Suppressor macrophage treated with lipopolysaccharide for 4 hours (primary cell): ENCODE measurements around the gene CD79A.

Experiments
- DNase-seq: peaks from one replicate; pipeline ENCODE4 v3.0.0-alpha.2; 2020

Gene CD79A

DNA sequence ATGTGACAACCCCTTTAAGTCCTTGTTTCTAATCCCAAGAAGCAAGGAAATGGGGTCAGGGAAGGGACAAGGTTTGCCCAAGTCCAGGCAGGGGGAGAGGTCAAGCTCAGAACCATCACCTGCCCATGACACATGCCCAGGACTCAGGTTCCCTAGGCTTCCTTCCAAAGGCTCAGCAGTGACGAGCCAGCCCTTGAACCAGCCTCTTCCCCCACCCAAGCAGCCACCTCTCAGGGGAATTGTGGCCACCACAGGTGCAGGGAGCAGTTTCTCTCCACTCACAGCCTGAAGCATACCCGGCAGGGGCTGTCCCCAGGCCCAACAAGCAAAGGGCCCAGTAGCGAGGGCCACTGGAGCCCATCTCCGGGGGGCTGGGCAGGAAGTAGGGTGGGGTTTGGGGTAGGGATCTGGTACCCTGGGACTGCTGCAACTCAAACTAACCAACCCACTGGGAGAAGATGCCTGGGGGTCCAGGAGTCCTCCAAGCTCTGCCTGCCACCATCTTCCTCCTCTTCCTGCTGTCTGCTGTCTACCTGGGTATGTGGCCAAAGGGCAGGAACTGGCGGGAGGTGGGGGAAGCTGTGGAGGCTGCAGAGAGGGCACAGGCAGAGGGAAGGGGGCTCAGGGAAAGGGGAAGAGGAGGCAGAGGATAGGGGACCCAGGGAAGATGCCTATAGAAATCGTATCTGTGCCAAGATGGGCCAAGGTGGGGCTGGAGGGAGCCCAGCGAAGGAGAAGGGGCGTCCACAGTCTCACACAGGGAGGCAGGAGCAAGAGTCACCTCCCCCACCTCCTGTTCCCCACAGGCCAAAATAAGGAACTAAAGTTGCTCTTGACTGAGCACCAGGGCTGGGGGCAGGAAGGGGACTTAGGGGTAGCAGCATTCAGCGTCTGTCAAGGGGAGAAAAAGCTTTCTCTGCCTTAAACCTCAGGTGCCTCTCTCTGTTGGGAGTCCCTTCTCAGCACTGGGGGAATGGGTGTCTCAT lies at the start of gene CD79A:
TSS of gene CD79A (plus strand) at position 433 of the 986 bp plus-strand sequence. CDS start at position 459, 26 bp downstream.
- peak; percentile 40 for DNase-seq

- DNase-seq = no peak
Measured at GRCh38 chr19:41837981-41838708, 38.9 kb upstream of the CD79A start.

DNA sequence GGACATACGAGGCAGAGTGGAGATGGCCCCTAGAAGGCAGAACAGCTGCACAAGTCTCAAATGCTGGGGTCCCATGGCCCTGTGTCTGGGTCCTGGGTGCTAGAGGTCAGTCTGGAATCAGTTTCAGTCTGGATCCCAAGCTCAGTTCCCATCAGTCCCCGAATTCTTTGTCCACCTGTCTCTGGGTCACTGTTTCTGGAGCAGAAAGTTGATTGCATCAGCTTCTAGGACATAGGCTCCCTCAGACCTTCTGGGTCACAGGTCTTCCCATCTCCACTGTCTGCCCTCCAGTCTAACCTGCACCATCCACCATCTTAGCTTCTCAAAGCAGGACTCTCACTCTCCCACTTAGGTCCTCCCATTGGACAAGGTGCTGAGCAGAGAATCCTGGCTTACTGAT lies 37.9 kb upstream of the CD79A start:
- DNase-seq = no peak

DNA sequence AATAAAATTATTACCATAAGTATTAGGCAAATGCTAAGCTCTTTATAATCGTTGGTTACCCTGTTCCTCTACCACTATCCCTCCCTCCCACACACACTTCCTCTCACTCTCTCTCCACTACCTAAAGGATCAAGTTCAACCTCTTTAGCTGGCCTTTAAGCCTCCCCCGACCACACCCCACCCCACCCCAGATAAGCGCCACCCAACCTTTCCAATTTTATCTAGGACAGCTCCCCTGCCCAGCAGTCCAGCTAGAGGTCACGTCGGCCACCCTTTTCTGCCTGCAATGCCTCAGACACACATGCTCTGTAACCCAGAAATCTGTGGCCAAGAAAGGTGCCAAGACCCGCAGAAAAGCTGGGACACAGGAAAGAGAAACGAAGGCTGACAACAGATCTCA lies 33.7 kb upstream of the CD79A start:
- no peak for DNase-seq

GRCh38 chr19:41844601-41845000 lies 32.5 kb upstream of the CD79A start, which contains the start of gene LYPD4:
LYPD4 (minus strand) TSS chr19:41844683; CDS start chr19:41839285, 5,398 bp downstream.
- DNase-seq = no peak

DNA sequence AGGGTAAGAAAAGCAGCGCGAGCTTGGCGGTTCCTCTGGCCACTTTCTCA lies 32.3 kb upstream of the CD79A start, which contains the start of gene DMRTC2:
TSS of gene DMRTC2 (plus strand) at position 42 of the 50 bp plus-strand sequence. CDS start 2,387 bp downstream, outside the sequence.
- no peak for DNase-seq

- no peak for DNase-seq
Measured at GRCh38 chr19:41845051-41845590, 32.0 kb upstream of the CD79A start.

GRCh38 chr19:41847351-41848105 lies 29.6 kb upstream of the CD79A start:
- DNase-seq = no peak

DNA sequence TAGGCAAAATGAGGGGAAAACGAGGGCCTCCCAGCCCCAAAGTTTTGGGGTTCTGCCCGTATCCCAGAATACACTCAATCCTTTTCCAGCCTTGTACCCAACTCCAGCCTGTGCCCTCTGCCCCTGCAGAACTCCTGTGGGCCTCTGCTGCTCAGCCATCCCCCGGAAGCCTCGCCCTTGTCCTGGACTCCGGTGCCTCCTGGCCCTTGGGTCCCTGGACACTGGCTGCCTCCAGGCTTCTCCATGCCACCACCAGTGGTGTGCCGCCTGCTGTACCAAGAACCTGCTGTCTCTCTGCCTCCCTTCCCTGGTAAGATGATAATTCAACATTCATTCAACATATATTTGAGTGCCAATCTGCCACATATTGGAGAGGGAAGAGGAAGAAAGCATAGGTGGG lies 28.4 kb upstream of the CD79A start:
- no peak for DNase-seq

DNA sequence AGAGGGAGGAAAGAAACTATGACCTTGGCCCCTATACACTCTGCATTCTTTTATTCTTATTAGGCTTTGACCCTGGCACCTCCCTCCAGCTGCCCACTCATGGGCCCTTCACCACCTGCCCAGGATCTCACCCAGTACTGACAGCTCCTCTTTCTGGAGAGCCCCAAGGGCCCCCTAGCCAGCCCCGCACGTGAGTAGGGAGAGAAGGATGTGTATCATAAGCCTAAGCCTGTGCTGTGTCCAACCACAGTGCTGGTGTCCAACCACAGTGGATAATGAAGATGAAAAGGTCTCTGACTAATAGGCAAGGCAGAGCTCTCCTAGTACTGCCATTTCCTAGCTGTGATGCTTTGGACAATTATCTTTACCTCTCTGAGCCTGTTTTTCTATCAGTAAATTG lies 28.0 kb upstream of the CD79A start:
- DNase-seq = no peak

DNA sequence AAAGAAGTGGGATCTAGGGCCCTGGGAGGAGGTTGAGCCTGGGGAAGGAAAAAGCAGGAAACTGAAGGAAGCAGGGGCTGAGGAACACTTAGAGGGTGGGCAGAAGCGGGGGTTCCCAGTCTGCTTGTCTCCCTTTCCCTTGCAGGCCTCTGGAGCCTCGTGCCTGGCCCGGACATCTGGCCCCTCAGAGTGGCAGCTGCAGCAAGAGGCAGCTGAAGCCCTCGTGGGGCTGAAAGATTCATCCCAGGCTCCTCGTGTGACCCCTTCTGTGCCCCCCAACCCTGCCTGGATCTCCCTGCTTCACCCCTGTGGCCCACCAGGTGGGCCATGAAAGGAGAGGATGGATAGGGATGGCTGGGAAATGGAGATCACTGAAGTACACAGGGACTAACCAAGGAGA lies 26.7 kb upstream of the CD79A start:
- no peak for DNase-seq

GRCh38 chr19:41851456-41851855 lies 25.6 kb upstream of the CD79A start:
- no peak for DNase-seq

DNA sequence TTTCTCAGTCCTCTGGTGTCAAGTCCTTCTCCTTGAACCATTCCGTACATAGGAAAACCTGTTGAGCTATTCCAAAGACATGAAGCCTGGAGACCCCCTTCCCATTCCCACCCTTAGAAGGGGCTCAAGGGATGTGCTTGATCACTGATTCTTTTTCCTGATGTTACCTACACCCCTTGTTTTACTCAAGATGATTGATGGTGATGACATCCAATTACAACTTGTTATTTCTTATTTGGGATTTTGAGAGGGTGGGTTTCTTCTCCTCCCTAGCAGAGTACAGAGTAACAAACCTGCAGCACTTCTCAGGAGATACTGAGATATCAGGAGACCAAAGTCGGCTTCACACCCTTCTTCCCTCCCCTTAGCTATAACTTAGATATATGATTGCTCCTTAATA lies 23.7 kb upstream of the CD79A start:
- no peak for DNase-seq

DNA sequence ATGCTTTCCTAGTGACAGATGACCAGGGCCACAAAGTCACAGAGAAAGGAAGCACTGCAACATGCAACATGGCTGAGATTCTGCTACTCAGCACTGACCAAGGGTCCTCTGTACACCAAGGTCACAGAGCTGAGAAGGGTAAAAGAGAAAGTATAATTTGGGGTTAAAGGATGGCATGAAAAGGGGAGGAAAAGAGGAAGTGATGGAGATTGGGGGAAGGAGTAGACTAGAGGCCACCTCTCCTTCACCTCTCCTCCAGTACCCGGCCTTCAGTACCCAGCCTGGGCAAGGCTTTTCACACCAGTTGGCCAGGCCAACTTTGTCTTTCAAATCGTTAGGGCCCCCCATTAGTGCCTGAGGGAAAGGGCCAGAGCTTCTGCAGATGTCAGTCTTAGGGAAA lies 23.3 kb upstream of the CD79A start:
- DNase-seq = no peak

DNA sequence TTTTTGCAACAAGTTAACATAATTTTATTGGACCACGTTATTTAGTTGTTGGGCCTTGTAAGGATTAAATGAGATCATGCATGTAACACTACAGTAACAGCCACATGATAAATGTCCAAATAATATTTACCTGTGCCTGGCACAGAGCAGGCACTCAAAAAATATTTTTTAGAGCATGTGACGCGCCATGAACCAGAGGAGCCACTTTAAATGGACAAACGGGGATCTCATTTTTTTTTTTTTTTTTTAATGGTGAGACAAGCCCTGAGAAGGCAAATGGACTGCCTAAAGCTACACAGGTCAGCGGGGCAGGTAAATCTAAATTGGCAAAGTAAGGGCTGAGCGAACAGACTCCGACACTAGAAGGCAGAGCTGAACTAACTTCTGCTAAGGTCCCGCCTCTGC lies 17.9 kb upstream of the CD79A start:
- DNase-seq = no peak

DNA sequence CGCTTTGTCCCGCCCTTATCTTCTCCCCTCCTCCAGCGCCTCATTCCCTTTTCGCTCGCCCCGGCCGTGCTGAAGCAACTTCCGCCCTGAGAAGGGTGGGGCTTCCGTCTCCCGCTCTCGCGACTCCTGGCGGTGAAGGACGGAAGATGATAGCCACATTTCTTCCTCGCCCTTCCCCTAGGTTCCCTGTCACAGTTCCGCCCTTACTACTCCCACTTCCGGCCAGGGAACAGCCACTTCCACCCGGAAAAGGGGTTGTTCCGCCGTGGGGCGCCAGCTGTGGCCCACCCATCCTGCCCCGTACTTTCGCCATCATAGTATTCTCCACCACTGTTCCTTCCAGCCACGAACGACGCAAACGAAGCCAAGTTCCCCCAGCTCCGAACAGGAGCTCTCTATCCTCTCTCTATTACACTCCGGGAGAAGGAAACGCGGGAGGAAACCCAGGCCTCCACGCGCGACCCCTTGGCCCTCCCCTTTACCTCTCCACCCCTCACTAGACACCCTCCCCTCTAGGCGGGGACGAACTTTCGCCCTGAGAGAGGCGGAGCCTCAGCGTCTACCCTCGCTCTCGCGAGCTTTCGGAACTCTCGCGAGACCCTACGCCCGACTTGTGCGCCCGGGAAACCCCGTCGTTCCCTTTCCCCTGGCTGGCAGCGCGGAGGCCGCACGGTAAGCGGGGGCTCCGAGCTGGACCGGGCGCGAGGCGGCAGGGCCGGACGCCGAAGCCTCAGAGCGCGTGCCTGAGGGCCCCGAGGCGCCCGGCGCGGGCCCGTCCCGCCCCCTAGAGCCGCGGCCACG lies 17.3 kb upstream of the CD79A start, which contains the start of gene RPS19:
TSS of gene RPS19 (plus strand) at position 638 of the 801 bp plus-strand sequence. CDS start 520 bp downstream, outside the sequence.
- peak; percentile 100 for DNase-seq

DNA sequence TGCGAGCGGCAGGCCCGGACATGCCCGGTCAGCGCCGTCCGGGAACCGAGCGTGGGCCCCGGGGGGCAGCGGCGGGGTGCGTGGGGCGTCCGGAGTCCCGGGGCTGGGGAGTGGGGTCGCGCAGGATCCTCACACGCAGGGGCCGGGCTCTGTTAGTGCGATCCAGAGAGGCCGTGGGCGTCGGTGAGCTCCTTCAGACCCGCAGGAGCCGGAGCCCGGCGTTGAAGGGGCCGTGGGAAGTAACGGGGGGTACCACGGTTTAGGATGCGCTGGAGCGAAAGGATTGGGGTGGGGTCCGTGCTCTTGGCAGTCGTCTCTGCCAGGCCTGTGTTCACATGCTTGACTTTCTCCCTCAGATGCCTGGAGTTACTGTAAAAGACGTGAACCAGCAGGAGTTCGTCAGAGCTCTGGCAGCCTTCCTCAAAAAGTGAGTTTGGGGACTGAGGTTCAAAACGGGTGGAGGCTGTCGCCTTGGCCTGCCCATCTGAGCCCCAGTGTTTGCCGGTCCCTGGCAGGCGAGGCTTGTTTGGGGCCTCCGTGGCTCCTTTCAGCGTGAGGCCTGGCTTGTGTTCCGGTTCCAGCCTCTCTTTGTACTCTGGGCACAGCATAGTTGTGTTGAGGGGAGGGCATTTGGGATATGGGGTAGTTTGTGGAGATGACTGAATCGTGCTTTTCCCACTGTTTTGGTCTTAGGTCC lies 16.5 kb upstream of the CD79A start:
- DNase-seq = peak; percentile 25

DNA sequence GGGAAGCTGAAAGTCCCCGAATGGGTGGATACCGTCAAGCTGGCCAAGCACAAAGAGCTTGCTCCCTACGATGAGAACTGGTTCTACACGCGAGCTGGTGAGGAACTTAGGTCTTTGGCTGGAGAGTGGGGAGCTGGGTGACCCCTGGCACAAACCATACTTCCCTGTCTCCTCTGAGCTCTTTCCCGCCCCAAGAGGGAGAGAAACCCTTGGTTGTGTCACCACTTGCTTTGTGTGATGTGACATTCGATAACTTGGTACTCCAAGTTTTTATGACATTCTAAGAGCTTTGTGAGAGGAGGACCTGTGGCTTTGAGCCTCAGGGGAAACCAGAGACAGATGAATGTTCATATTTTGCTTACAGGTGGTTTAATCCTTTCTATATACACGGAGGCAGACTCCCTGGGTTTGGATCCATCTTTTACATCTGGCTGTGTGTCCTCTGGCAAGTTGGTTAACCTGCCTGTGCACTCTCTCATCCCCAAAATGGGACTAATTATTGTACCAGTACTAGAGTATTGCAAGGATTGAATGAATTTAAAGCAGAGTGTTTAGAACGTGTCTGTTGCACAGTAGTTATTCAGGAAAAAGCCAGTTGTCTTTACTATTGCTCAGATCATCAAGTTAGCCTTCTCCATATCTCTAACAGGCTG lies 15.8 kb upstream of the CD79A start:
- DNase-seq = no peak

GRCh38 chr19:41861846-41862245 lies 15.2 kb upstream of the CD79A start:
- DNase-seq = no peak

DNA sequence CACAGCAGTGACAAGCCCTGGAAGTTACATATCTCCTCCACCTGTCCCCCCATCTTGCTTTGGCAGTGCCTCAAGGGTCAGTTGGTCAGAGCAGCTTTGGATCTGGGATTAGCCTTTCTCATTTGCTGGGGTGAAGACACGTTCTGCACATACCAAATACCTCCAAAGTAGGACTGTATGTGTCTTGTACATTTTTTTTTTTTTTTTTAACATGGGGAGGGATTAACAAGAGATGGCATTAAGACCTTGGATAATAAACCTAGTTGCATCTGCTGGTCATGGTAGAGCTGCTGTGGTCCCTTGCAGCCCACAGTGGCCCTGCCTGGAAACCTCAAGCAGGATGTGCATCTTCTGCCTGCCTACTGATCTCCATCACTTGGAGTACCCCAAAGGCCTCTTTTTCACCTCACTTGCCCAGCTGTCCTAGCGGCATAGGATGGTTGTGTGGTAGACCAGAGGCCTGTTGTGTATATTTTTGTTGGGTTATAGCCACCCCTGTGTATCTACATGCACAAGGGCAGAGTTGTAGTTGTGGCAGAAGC lies 14.6 kb upstream of the CD79A start:
- no peak for DNase-seq
